Breast epithelium (tissue), 3 donors: ENCODE measurements around the gene KRTAP5-1.

Experiments used
- POLR2A ChIP-seq: fragments of 450-650 bp; IDR thresholded peaks from one replicate; pipeline ENCODE4 v1.6.1; 2016; ENCODE audit warnings: antibody characterized with exemption, mild to moderate bottlenecking, moderate library complexity
- TF ChIP-seq, protein P1 (sequence below), 3 donors: fragments of 450-650 bp; IDR thresholded peaks; one replicate each; pipeline ENCODE4 v1.5.1; 2016 to 2017; ENCODE audit warnings: antibody characterized with exemption in 3 of 3, mild to moderate bottlenecking in 3 of 3, moderate library complexity in 3 of 3

- TF ChIP-seq, protein P1, sequence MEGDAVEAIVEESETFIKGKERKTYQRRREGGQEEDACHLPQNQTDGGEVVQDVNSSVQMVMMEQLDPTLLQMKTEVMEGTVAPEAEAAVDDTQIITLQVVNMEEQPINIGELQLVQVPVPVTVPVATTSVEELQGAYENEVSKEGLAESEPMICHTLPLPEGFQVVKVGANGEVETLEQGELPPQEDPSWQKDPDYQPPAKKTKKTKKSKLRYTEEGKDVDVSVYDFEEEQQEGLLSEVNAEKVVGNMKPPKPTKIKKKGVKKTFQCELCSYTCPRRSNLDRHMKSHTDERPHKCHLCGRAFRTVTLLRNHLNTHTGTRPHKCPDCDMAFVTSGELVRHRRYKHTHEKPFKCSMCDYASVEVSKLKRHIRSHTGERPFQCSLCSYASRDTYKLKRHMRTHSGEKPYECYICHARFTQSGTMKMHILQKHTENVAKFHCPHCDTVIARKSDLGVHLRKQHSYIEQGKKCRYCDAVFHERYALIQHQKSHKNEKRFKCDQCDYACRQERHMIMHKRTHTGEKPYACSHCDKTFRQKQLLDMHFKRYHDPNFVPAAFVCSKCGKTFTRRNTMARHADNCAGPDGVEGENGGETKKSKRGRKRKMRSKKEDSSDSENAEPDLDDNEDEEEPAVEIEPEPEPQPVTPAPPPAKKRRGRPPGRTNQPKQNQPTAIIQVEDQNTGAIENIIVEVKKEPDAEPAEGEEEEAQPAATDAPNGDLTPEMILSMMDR (IDR thresholded peaks at IDR 0.05), result no peak
- TF ChIP-seq POLR2A, result no peak
Measured at GRCh38 chr11:1563149-1563638, 21.9 kb downstream of the KRTAP5-1 start.
